GM12892 (cell line): ENCODE data around the gene TTLL13.
"Not testable (repeated sequence)": the region's sequence is repeated elsewhere in the genome, so short reads cannot be mapped to it uniquely, and the experiment has no call there.

Experiments
- DNase-seq: peaks from one replicate; pipeline ENCODE4 v3.0.0; 2011; ENCODE audit not compliant: insufficient read length
- FAIRE-seq: peaks from 2 replicates; lab custom pipeline; 2011; peaks lifted over from hg19 to GRCh38; lab: Jason Lieb, UNC
- POLR2A ChIP-seq: IDR thresholded peaks from 2 replicates; pipeline ENCODE4 v1.6.1; 2011; ENCODE audit warnings: low read depth, low read length, control low read depth
- POLR2AphosphoS5 ChIP-seq: IDR thresholded peaks from 2 replicates; pipeline ENCODE4 v1.6.1; 2011; ENCODE audit warnings: low read depth, low read length, control low read depth
- TAF1 ChIP-seq: IDR thresholded peaks from 2 replicates; pipeline ENCODE4 v1.6.1; 2011; ENCODE audit warnings: low read depth, mild to moderate bottlenecking, control low read depth, low read length, borderline replicate concordance

TTLL13 gene

GRCh38 chr15:90301707-90302300, 52.4 kb downstream of the TTLL13 start:
- TF ChIP-seq TAF1: no peak
- no peak for TF ChIP-seq POLR2AphosphoS5
- no peak for TF ChIP-seq POLR2A
- FAIRE-seq: no peak
- no peak for DNase-seq

GRCh38 chr15:90305355-90305754, 56.0 kb downstream of the TTLL13 start:
- FAIRE-seq, DNase-seq: not testable (repeated sequence)

GRCh38 chr15:90305932-90306331, 56.6 kb downstream of the TTLL13 start:
- FAIRE-seq (no peak), DNase-seq (no peak)
- TF ChIP-seq POLR2AphosphoS5 (no peak), TAF1 (no peak), POLR2A (no peak)

- TF ChIP-seq POLR2A: peak; percentile 33; the same call in 1 of the 2 replicates
- TF ChIP-seq POLR2AphosphoS5: no peak
- no peak for TF ChIP-seq TAF1
- FAIRE-seq (peak; percentile 83), DNase-seq (no peak)
Measured at GRCh38 chr15:90306560-90306959, 57.2 kb downstream of the TTLL13 start.

- TF ChIP-seq TAF1 (no peak), POLR2AphosphoS5 (no peak), POLR2A (no peak)
- no peak for DNase-seq
- FAIRE-seq: no peak
Measured at GRCh38 chr15:90307661-90308060, 58.3 kb downstream of the TTLL13 start.

GRCh38 chr15:90309020-90309419, 59.7 kb downstream of the TTLL13 start:
- TF ChIP-seq POLR2AphosphoS5 (no peak), POLR2A (no peak), TAF1 (no peak)
- FAIRE-seq (no peak), DNase-seq (no peak)
